Activated CD4-positive, CD25-positive, alpha-beta regulatory T cell treated with anti-CD3 and anti-CD28 coated beads, Interleukin-2, amount 50 U/mL, for 72 hours (primary cell): Measurements from ENCODE around the gene NXPE3.
"Not testable (repeated sequence)": the region's sequence is repeated elsewhere in the genome, so short reads cannot be mapped to it uniquely, and the experiment has no call there.

ENCODE experiments used
- DNase-seq: peaks from one replicate; pipeline ENCODE4 v3.0.0; 2021

The NXPE3 gene

DNA sequence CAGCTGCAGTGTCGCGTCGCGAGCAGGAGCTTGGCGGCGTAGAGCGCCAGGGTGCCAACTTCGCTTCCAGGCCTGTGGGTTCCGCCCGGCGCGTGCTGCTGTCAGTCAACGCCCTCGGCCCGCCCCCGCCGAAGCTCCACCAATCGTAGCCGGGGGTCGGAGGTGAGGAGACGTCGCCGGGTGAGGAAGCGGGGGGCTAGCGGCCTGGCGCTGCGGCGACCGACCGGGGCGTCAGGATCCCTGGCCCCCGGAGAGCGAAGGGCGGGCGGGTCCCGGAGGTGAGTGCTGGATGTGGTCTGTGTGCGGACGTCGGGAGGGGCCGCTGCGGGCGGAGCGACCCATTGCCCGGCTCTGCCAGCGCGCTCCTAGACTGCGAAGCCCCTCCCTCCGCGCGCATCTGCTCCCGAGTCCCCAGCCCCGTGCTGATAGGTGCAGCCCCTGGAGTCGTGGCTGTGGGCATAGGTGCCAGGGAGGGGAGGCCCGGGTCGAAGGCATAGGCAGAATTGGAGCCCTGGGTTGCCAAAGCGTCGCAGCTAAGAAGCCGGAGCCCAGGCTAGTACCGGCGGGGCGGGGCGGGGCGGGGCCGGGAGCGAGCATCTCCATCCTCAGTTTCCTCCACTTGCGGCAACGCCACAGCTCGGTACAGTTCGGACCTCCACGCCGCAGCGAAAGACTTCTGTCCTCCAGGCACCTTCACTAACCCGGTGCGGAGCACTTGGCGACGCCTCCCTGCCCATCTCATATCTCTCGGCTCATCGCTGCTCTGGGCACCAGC lies at the start of gene NXPE3:
NXPE3 (plus strand) TSS at position 165 of the 775 bp plus-strand sequence. CDS start 6,386 bp downstream, outside the sequence.
- DNase-seq = peak; percentile 95

DNA sequence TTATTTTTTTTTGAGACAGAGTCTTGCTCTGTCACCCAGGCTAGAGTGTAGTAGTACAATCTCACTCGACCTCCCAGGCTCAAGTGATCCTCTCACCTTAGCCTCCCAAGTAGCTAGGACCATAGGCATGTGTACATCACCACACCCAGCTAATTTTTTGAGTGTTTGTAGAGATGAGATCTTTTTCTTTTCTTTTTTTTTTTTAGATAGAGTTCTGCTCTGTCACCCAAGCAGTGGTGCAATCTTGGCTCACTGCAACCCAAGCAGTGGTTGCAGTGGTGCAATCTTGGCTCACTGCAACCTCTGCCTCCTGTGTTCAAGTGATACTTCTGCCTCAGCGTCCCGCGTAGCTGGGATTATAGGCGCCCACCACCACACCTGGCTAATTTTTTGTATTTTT lies 49.4 kb upstream of the NXPE3 start:
- DNase-seq = no peak

DNA sequence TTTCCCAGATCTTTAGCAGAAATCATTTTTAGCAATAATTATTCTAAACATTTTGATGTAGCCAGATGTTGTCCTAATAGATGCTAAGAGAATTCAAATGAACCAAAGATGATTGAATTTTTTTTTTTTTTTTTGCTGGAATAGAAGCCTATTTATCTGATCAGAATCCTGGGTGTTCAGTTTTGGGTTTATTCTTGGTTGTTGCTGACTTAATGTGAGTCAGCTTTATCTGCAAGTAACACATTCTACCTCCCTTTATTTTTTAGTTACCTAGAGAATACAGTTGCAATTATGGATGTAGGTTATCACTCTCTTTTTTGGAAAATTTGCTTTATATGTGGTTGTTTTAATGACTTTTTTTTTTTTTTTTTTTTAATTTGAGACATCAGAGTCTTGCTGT lies 48.2 kb upstream of the NXPE3 start:
- no peak for DNase-seq

DNA sequence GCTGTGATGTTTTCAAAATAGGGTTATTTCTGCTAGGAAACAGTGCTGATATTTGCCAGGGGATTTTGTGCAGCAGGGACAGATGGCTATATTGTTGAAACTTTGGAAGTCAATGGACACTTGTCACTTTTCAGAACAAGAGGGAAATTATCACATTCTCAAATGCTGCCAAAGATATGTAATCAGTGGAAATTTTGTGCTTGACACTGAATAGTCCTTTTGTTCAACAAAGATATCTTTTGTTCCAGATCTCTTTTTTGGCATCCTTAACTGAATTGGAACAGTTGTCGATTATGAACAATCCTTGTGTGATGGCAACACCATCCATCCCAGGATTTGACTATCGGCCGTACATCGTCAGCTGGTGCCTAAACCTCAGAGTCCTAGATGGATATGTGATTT lies 46.8 kb upstream of the NXPE3 start:
- no peak for DNase-seq

DNA sequence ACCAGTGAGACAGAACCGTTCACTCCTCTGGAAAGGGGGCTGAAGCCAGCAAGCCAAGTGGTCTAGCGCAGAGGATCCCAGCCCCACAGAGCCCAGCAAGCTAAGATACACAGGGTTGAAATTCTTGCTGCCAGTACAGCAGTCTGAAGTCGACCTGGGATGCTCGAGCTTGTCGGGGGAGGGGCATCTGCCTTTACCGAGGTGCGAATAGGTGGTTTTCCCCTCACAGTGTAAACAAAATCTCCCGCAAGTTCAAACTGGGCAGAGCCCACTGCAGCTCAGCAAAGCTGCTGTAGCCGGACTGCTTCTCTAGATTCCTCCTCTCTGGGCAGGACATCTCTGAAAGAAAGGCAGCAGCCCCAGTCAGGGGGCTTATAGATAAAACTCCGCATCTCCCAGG lies 43.2 kb upstream of the NXPE3 start:
- DNase-seq = no peak

DNA sequence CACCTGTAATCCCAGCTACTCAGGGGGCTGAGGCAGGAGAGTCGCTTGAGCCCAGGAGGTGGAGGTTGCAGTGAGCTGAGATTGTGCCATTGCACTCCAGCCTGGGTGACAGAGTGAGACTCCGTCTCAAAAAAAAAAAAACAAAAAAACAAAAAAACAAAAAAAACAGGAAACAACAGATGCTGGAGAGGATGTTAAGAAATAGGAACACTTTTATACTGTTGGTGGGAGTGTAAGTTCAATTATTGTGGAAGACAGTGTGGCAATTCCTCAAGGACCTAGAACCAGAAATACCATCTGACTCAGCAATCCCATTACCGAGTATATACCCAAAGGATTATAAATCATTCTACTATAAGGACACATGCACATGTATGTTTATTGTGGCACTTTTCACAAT lies 37.1 kb upstream of the NXPE3 start:
- not testable (repeated sequence) for DNase-seq

DNA sequence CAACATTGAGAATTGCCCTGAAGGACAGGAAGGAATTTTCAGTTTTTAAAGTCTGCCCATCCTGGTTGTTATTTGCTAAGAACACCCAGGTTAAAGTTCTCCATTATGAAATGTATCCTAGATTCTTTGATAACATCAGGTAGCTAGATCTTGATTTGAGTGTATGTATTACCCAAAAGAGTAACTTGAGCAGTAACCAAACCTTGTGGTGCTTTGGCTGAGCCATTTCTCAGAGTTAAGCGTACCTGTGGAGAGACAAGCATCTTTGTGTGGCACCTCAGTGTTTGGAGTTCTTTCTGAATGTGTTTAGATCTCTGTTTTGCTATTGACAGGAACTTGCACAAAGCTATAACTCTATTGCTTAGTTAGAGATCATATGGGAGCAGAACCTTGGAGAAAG lies 34.2 kb upstream of the NXPE3 start:
- DNase-seq = no peak

DNA sequence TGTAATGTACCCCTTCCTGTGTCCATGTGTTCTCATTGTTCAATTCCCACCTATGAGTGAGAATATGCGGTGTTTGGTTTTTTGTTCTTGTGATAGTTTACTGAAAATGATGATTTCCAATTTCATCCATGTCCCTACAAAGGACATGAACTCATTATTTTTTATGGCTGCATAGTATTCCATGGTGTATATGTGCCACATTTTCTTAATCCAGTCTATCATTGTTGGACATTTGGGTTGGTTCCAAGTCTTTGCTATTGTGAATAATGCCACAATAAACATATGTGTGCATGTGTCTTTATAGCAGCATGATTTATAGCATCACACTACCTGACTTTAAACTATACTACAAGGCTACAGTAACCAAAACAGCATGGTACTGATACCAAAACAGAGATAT lies 33.1 kb upstream of the NXPE3 start:
- not testable (repeated sequence) for DNase-seq

DNA sequence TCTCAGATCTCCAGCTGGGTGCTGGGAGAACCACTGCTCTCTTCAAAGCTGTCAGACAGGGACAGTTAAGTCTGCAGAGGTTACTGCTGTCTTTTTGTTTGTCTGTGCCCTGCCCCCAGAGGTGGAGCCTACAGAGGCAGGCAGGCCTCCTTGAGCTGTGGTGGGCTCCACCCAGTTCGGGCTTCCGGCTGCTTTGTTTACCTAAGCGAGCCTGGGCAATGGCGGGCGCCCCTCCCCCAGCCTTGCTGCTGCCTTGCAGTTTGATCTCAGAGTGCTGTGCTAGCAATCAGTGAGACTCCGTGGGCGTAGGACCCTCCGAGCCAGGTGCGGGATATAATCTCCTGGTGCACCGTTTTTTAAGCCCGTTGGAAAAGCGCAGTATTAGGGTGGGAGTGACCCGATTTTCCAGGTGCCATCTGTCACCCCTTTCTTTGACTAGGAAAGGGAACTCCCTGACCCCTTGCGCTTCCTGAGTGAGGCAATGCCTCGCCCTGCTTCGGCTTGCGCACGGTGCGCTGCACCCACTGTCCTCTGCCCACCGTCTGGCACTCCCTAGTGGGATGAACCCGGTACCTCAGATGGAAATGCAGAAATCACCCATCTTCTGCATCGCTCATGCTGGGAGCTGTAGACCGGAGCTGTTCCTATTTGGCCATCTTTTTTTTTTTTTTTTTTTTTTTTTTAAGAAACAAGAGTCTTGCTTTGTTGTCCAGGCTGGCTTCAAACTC lies 25.5 kb upstream of the NXPE3 start:
- not testable (repeated sequence) for DNase-seq

DNA sequence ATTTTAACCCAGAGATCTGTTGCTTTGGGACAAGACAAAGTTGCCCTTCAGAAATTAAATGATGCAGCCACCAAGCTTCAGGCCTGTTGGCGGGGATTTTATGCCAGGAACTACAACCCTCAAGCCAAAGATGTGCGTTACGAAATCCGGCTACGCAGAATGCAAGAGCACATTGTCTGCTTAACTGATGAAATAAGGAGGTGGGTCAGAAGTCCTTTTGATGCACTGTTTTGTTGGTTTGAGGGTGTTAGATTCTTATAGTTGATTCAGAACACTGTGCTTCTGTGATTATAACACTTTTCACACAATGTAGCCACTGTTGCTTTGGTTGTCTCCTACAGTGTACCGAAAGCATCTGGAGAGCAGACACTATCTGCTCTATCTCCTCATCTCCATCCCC lies 20.8 kb upstream of the NXPE3 start:
- no peak for DNase-seq

DNA sequence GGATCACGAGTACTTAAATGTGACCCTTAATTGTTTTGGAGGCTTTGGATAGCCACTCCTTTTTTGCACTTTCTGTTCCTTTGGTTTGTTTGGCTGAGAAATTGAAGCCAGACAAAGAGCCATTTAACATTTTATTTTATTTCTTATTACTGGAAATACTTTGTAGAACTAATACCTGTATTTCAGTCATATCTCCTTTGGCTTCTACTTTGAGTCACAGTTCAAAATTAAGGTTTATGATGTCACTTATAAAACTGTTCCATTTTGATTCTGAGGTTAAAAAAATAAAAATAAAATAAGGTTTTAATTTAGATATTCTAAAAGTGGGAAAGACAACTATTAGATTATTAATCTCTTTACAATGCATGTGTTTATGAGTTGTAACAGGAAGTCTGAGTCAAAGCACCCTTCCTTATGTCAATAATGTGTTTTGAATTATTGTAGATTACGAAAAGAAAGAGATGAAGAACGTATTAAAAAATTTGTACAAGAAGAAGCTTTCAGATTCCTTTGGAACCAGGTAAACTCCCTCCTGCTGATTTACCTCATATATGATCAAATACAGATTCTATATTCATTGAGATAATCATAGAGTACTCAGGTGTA lies 16.9 kb upstream of the NXPE3 start:
- DNase-seq = no peak

DNA sequence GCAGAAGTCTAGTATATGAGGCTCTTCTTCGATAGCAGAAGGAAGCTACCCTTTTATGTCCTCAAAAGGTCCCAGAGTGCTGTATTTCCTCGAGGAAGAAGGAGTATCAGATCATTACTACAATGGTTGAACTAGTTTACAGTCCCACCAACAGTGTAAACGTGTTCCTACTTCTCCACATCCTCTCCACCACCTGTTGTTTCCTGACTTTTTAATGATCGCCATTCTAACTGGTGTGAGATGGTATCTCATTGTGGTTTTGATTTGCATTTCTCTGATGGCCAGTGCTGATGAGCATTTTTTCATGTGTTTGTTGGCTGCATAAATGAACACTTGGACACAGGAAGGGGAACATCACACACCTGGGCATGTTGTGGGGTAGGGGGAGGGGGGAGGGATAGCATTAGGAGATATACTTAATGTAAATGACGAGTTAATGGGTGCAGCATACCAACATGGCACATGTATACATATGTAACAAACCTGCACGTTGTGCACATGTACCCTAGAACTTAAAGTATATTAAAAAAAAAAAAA lies 1.2 kb upstream of the NXPE3 start:
- DNase-seq = not testable (repeated sequence)

DNA sequence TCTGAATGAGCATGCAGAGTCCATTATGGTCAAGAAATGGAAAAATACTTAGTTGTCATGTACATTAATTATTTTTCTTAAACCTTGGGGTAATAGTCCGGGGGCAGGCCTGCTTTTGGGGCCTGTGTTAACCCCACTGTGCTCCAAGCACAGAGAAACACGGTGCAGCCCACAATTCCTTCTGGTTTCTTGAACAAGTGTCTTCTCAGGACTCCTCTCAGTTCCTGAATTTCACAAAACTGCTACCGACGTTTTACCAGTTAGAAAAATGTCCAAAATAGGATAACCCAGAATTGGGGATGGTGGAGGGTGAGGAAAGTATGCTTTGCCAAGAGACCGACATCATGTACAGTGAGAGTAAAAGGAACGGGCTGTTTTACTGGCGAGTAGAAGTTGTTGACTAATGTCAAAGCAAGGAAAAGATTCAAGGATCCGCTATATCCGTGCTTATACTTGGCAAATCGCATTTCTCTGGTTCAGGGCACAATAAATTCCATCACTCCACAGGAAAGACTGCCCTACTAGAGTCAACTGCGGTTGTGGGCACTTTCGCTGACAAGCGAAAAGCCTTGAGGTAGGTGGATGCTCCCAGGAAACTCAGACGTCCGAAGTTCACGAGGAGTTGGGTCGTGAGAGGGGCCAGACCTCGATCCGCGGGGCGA lies 495 bp upstream of the NXPE3 start:
- DNase-seq = no peak

DNA sequence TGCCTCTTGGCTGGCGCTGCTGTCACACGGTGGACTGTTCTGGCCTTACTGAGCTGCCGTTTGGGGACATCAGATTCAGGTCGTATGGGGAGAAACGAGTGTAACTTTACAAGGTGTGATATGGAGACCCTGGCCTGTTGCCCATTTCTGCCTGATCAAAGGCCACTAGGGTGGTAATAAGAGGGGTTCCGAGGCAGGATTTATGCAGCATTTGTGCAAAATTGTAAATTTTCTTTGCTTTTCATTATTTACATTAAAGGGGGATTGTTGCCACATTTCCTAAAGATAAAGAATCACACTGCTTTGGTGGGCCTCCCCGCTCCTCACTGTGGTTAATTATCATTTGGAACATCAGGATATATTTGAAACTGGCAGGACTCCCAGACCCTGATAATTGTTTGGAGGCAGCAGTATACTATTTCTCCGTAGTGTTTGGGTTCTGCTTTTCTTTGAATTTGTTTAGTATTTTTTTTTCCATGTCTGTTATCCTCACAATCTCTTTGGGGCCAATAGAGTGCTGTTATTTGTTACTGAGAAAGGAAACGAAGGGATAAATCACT lies 891 bp downstream of the NXPE3 start:
- no peak for DNase-seq

DNA sequence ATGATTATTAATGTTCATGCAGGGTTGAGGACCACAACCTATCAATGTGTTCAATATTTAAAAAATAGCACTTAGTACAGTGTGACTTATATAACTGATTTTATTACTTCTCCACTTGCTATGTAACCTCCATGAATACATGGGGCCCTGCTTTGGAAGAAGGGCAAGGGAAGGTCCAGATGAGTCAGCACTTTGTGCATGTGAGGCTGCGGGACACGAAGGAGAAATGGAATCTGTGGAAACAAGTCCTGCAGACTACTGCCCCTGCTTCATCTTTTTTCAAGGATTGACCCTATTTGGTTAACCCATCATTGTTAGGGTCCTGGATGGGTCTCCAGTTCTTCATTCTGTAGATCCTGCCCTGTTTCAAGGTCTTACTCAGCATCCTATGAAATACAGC lies 1.6 kb downstream of the NXPE3 start:
- DNase-seq = no peak

DNA sequence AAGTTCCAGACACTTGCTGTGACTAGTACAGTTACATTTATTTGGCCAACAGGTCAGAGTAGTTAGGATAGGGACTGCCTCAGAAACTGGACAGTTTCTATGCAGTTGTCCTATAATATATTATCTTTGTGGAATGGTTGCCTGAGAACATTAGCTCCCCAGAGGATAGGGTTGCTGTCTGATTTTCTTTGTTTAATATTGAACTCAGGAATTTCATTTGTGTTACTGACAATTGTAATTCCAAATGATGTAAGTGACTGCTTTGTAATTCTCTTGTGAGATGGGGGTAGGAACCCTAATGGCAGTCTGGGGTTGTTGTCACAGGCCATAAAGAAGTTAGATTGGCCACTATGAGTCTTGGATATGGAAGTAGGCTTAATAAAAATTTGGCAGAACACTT lies 2.2 kb downstream of the NXPE3 start:
- no peak for DNase-seq

DNA sequence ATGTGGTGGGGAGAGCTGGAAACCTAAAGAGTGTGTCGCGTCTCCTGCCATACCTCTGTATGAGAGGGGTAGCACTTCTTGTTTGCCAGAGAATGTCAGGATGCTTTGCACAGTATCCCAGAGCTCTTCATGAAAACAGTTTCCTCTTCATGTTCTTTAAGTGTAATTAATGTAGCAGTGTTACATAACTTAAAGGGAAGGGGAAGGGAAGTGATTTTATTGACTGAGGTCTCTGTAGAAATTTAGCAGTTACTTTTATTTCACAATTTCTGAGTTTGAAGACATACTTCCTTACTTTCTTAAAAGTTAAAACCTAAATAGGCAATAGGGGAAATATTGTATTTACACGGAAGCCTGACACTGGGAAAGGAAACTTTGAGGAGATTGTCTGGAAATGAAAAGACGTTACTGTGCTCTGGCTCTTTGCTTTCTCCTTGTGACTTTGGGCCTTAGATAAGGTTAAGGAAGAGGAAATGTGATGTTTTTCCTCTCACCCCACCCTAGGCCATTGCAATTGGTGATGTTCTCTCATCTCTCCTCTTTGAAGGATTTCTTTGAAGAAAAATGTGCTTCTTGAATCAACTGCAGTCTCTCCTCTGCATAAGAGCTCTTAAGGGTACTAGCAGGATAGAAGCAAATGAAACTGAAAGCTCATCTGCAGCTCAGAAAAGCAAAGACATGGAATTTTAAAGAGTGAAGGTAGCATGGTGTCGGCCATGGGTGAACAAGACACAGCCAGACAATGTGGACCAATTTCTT lies 6.0 kb downstream of the NXPE3 start:
- DNase-seq = no peak

DNA sequence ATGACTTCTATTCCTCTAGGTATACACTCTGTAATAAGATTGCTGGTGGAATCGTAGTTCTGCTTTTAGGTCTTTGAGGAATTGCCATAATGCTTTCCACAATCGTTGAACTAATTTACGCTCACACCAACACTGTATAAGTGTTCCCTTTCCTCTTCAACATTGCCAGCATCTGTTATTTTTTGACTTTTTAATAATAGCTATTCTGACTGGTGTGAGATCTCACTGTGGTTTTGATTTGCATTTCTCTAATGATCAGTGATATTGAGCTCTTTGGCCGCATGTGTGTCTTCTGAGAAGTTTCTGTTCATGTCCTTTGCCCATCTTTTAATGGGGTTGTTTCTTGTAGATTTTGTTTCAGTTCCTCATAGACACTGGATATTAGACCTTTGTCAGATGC lies 12.8 kb downstream of the NXPE3 start:
- no peak for DNase-seq

DNA sequence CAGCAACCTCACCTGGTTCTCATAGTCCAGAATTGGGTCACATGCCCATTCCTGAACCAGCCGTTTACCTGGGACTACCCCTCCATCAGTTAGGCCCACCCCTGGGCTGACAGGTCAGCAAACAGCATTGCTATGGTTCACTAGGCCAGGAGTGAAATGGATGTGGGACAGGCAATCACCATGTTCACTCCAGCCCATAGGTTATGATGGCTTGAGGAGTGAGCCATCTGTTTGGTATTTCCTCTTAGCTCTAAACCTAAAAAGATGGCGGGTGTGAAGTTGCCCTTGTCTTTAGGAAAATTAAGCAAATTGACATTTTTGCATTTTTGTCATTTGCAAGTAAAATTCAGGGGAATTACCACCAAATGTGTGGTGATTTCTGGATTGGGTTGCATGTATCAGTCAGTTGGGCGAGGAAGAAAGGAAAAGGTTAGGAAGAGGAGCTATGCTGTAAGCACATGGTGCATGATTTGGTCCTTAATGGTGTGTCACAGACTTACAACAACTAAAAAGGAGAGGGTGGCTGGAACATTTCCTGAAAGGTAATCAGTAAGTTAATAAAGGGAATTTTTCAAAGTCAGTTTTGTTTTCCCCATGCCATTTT lies 17.2 kb downstream of the NXPE3 start:
- DNase-seq = no peak

DNA sequence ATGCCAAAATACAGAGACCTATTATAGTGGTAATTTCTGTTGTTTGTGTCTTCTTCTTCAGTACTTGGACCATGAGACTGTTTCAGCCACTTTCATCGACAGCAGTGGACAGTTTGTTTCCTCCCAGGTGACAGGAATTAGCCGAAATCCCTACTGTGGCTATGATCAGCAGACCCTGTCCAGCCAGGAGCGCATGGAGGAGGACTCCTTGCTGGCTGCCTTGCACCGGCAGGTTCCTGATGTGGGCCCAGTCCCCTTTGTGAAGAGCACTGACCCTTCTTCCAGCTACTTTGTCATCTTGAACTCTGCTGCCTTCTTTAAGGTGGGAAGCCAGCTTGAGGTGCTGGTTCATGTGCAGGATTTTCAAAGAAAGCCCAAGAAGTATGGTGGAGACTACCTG lies 22.2 kb downstream of the NXPE3 start:
- DNase-seq = no peak

DNA sequence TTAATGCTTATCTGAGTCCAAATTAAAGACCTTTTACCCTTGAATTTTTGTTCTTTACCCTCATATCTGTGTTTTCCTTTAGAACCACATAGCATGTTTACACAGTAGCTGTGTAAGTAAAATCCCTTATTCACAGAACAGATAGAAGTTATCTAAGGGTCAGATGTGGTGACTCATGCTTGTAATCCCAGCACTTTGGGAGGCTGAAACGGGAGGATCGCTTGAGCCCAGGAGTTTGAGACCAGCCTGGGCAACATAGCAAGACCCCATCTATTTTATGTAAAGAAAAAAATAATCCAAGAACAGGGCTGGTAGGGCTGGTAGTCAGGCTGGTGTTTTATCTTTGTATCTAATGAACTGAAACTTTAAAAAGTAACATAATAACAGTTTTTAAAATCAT lies 23.2 kb downstream of the NXPE3 start:
- no peak for DNase-seq
